Activated T-cell treated with anti-CD3 and anti-CD28 coated beads for 4 hours (primary cell): ENCODE results near the gene PI4KA.
"Not testable (repeated sequence)": the region's sequence is repeated elsewhere in the genome, so short reads cannot be mapped to it uniquely, and the experiment has no call there.

Source experiments
- DNase-seq: peaks from one replicate; pipeline ENCODE4 v3.0.0-alpha.2; 2020

Gene PI4KA

DNA sequence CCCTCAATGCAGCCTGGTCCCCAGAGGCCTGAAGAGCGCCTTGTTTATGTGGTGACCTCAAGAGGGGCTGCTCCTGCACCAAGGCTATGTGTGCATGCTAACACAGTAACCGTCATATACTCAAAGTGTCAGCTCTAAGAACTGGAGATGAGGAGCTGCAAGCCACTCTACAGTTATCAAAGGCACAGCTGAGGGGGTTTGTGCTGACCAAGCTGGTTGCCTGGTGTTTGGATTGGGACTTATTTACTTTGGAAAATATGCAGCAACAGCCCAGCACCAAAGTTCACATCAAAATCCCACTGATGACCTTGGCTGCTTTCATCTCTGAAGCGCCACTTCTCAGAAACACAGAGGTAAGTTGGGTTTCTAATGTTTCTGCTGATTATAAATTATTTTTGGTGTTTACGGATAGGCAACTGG is 84.8 kb downstream of the PI4KA start, which contains the start of gene SERPIND1:
SERPIND1 (plus strand) TSS at position 321 of the 420 bp plus-strand sequence. CDS start 5,200 bp downstream, outside the sequence.
- no peak for DNase-seq

DNA sequence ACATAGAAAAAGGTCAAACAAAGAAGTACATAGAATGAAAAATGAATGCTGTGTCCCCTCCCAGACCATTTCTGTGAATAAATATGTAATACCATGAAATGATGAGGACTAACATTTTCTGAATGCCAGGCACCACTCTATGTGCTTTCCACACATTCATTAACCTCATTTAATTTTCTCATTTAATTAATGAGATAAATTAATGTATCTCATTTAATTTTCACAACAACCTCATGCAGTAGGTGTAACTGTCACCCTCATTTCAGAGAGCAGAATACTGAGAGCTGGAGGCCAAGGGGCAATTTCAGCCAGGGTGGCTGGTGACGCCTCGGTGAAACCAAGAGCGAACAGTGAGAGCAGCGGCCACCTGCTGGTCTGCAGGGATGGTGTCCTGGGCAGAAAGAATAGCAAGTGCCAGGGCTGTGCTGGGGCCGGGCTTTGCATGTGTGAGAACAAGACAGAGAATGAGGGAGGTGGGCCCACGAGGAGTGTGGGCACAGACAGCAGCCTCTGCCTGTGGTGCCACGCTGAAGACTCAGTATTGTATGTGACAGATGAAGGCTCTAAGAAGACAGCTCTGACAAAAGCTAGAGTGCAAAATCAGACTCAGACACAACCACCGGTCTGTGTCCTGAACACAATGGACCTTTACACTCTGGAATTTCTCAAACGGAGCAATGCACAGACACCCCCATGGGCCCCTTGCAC is 86.5 kb downstream of the PI4KA start:
- DNase-seq = no peak

DNA sequence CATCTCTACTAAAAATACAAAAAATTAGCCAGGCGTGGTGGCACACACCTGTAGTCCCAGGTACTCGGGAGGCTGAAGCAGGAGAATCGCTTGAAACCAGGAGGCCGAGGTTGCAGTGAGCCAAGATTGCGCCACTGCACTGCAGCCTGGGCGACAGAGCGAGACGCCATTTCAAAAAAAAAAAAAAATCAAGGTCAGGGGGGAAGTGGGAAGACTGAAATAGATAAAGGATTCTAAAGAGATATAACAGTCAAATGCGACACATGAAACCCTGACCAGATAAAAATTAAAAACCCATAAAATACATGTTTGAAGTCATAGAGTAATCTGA is 89.2 kb downstream of the PI4KA start:
- not testable (repeated sequence) for DNase-seq

DNA sequence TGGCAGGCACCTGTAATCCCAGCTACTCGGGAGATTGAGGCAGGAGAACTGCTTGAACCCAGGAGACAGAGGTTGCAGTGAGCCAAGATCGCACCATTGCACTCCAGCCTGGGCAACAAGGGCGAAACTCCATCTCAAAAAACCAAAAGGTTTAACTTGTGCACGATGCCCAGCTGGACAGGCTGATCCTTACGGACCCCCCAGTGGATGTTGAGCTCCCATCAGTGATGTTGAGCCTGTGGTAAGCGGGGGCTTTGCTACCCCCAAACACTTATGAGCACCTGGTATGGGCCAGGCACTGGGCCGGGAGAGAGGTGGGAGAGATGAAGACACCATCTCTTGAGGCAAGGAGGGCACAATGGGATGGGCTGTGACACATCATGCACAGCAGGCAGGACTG is 92.1 kb downstream of the PI4KA start:
- DNase-seq = no peak

DNA sequence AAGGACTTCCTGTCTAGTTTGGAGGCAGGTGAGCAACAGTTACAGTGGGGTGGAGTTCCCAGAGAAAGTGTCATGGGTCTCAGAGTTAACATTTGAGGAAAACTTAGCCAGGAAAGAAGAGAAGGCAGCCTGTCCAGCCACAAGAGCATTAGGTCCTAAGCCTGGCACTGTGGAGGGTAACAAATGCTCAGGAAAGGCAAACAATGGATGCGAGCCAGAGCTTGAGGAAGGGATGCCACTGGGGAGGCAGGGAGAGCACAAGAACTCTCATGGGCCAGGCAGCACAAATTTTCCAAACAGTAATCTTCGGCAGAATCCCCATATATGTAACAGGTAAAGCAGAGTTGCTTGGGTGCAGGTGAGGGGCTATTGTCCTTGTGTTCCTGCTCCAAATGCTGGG is 92.7 kb downstream of the PI4KA start:
- DNase-seq = no peak

DNA sequence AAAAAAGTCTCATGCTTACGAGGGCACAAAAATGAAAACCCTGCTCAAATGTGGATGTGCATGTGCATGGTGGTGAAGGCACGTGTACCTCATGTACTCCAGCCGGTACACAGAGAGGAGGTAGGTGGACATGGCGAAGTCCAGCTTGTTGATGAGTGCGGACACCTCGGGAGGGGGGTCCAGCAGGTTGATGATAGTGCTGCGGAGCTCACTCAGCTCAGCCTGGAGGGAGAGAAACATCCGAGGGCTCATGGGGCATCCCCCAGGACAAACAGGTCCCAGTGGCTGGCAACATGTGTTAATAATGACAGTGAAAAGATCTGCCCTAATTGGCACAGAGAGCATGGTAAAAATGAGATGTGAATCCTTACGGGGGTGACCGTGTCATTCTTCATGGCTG is 93.9 kb downstream of the PI4KA start:
- DNase-seq = no peak

DNA sequence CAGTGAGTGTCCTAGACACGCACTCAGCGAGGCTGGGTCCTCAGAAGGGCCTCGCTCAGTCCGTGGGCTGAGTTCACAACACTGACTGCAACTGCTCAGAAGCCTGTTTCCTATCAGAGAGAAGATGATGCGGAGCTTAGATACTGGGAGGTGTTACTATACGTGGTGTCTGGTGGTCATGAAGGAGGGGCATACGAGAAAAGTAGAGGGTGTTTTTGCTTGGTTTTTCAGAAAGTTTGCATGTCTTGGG is 94.2 kb downstream of the PI4KA start:
- no peak for DNase-seq

DNA sequence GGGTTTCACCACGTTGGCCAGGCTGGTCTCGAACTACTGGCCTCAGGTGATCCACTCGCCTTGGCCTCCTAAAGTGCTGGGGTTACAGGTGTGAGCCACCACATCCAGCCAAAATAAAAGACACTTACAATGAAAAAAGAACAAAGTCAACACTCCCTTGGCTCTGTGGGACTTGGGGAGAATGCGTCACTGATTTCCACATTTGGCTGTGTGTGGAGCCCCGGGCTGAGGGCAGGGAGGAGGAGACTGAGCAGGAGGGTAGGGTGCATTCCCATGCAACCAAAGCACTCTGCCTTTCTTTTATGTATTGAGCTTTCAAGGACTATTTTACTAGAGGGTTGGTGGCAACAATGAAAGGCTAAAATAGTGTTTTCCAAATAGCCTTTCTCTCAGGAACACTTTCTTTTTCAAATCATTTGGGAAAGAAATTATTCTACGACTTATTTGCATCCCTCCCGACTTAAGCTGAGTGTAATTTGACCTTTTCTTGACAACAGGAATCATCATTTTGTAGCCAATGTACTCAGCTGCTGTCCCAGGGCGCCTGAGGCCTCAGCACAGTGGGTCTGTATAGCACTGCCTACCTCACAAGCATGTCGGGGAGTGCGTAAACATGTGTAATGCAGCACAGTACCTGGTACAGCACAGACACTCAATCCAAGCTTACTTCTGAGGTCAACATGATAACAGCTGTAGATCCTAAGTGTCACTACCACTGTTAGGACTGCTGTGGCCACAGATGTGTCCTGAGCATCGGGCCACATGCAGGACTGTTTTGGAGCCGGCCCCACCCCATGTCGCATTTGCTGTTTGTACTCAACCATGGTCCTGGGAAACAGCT is 94.8 kb downstream of the PI4KA start:
- no peak for DNase-seq

DNA sequence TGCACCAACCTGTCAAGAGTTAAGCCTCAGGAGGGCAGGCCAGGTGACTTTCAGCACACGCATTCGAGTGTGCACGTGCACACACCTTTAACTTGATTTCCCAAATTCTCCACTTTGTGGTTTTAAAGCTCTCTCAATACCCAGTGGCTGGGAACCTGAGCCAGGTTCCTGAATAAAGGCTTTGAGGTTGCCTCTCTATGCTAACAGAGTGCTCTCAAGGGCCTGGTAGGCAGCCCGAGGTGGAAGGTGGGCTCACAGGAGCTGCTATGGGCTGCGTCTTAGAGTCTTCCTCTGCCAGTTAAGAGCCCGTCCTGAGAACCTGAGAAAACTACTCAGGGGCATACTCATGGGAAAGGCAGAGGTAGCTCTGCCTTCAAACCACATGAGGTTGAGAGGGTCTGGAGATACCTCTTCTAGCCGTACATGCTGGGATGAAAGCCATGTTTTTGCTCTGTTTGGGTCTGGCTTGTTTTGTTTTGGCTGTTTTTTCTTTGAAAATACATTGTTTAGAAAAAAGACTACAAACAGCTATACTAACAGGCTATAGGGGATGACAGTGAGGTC is 96.3 kb downstream of the PI4KA start:
- no peak for DNase-seq

DNA sequence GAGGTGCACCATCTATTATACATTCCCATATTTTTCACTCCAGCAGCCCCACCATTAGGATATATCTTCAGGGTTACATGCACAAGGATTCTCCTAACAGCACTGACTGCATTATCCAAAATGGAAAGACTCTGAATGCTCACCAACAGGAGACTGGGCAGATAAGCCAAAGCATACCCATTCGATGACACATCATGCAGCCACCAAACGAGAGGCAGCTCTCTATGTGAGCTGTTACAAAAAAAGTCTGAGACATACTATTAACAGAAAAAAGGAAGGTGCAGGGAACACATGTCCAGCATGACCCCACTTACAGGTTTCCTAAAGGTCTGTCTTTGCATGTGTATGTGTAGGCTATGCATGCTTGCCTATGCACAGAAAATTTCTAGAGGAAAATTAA is 97.1 kb downstream of the PI4KA start:
- DNase-seq = no peak

DNA sequence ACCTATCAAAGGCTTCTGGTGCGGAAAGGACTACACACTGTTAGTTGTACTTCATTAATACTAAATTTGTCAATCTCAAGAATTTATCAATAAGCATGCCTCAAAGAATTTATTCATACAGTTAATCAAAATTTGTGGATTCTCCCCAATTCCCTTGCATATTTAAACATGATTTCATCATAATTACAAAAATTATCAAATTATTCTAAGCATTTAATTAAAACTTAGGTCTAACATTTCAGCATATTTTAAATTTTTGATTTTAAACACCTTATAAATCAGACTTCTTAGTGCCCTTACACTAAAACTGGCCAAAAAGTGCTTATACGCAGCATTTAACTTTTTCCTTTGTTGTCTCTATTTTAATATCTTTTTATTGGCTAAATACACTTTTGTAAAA is 98.5 kb downstream of the PI4KA start:
- no peak for DNase-seq

DNA sequence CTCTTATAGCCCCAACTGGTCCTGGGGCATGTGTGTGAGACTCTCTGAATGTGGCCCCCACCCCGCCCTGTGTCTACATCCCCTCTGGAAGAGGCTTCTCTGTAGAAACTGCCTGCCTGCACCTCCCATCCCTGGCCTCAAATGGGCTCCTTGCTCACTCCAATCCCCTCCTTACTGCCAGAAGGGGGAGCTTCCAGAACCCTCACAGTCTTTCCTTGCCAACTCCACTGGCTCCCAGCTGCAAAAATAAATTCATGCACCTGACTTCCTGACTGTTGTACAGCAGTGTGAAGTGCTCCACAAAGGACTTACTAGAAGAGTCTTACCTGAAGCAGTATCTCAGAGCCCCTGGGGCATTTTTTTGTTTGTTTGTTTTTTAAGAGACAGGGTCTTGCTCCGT is 99.9 kb downstream of the PI4KA start:
- no peak for DNase-seq

DNA sequence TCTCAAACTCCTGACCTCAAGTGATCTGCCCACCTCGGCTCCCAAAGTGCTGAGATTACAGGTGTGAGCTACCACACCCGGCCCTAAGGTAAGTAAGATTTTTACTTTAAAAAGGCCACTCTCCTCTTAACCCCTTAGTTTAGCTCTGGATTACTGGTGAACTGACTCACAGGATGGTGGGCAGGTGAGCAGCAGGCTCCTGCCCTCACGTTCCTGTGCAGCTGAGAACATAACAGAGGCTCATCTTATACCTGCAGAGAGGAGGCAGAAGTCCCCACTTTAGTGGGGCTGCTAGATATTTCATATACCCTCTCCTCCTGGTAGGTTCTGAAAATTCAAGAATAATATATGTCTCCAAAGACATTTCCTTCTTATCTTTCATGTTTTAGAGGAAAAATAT is 101.8 kb downstream of the PI4KA start:
- no peak for DNase-seq

DNA sequence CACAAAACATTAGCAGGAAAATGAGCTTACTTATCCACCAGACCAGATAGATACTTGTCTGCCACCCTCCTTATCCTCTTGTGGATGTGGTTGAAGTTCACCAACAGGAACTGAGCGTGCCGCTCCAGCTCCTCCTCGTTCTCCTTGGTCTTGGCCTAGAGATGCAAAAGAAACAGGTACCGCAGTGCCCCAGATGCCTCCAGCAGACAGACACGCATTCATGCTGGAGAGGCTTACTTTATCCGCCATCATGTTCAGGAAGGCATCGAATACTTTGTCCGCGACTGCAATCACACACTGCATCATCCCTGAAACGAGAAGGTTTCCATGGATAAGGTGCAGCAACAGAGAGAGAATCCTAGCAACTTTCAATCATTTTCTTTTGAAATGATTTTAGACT is 105.7 kb downstream of the PI4KA start:
- no peak for DNase-seq

DNA sequence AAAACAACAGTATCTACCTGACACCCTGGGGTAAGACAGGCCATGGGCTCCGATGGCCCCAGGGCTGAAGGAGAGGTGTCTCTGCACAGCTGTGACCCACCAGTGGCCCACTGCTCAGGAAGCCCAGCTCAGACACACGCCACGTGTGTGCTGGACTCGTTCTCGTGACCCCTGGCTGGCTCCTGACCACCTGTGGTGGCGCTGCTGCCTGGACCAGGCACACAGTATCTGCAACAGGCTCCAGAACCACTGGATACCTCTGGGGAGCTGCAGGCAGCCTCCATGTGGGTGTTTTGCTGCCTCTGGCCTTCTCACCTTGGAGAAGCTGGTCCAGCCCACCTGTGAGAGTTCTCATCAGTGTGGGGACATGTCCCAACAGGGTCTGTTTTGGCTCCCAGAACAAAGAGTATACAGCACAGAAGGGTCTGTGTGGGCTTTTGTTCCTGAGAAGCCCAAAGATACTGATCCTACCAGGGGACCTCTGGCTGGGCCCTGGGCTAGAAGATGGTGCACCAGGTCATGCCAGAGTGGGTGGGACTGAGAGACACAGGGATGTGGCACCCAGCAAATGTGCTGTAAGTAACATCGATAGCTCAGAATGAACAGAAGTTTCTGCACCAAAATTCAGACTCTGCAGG is 106.4 kb downstream of the PI4KA start:
- no peak for DNase-seq

DNA sequence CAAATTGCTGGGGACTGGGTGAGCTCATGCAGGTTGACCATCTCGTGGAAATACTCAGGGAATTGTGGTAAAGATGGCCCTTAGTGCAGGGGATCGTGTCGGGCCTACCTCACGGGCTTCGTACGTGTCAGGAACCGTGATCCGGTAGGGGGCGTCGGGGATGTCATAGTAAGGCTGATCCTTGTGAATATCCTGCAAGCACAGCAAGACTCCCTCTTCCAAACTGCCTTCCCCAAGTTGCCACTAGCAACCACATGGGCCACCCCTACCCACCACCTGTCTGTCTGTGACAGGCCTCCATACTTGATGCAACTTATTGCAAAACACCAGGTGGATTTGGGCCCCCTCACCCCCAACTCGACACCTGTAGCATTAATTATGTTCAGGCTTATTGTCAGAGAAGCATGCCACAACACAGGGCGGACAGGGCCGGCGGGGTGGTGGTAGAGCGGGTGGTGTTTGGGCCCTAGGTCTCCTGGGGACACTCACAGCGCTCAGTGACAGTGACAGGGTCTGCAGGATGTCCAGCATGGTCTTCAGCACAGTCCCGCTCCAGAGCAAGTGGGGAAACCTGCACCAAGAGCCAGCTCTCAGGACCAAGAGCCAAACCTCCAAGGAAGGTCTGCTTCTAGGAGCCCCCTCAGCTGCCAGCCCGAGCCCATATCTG is 107.3 kb downstream of the PI4KA start:
- DNase-seq = no peak

DNA sequence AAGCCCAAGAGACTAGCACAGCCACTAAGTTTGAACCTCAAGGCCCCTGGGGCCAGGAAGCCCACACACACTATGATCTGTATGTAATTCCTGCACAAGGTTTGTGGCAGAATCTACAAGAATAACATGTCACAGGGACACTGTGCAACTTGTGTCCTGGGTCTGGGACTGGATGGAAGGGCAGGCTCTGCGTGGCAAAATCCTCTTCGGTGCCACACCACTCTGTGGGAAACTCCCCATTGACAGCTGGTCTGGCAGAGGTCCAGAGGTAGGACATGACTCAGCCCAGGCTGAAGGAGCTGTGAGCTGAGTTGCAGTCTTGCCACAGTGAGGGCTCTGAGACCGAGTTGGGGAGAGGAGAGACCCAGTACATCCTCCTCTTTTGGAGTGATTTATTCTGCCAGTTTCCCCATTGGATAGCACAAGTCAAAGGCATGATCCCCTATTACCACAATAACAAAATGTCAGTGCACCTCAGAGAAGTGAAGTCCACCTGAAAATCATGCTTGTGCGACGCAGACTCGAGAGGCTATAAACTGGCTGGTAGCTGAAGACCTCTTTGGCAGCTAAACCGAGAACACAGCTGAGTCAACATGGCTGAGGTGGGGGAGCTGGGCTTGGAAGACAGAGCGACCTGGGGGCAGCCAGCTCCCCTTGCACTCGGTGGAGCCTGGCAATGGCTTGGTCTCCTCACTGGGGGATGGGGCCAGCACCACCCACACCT is 108.0 kb downstream of the PI4KA start:
- DNase-seq = no peak

DNA sequence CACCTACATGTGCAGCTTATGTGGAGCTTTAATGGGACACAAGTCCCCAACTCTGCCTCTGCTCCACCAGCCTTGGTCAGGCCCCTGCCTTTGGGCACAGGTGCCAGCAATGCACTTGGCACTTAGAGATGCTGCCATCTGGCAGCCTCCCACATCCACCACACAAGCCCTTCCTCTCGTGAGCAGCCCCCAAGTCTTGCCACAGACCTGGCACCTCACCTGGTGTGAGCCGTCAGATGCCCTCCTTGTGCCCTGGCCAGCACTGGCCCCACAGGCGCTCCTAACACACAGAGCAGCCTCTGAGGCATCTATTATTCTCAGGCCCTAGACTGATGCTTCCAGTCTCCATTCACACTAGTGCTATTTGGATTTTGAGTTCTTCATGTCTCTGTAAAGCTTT is 109.2 kb downstream of the PI4KA start:
- DNase-seq = no peak

DNA sequence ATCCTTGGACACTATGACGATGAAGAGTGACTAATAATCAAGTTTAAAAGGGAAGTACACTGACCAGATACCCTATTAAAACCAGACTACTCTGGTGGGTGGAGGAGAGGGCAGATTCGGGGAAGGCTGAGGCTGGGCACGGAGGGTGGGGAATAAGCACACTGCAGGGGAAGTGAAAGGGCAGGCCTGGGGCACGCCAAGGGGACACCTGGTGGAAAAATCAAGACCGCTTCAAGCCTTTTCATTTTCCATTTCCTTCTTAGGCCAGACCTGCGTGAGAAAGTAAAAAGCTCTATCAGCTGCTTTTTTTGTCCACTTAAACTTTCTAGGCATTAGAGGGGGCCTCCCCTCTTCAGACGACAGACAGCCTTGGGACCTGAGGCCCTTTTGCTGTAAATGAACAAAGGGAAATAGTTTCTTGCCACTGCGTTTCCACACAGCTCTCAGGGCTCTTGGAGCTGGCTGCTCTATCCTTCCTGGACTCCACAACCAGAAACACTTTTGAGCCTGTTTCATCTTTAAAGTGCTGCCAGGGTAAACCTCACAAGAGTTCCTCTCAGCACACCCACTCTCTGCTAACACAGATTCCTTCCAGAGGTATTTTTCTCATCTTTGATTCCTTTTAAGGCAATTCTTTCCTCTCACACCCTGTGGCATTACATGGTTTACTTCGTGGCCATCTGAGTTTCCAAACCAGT is 109.7 kb downstream of the PI4KA start:
- no peak for DNase-seq

DNA sequence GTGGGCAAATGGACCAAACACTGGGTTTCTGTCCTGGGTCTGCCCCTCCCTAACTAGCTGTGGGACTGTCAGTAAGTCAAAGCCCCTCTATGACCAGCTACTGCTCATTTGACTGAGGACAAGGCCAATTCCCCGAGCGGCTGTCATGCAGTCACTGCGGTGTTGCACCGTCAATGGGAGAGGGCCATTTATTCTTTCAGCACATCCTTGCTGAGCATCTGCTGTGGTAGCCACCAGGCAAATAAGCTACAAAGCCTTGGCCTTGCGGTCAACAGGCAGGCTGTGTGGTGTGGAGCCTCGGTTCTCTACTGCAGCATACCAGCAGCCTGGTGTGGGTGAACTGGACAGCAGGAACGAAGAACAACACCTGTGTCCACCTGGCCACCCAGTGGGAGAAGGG is 110.5 kb downstream of the PI4KA start:
- DNase-seq = no peak

DNA sequence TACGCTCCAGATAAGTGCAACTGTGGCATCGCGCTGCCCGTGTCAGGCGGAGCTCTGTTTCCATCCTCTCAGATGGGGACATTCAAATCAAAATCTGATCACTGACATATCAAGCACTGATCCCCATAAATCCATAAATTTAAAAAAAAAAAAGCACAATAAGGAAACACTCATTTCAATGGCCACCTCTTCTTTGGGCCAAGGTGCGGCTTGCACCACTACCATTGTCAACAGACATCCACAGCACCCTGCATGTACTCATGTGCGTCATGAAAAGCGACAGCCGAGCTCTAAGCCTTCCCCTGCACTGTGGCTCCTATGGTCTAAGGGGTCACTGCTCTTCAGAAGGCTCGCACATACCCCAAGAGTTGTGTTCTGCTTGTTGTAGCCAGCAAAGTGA is 111.4 kb downstream of the PI4KA start:
- no peak for DNase-seq
